GM12875 (cell line): ENCODE data around the gene KCNJ6.

Experiments used
- H3K4me3 ChIP-seq: one replicate; pipeline ENCODE4 v1.5.1; 2011; ENCODE audit warnings: low read depth, low read length, control low read depth
- CTCF ChIP-seq: IDR thresholded peaks from 2 replicates; pipeline ENCODE4 v1.5.1; 2011; ENCODE audit warnings: low read depth, mild to moderate bottlenecking, control low read depth, inconsistent platforms, low read length, moderate library complexity, borderline replicate concordance; ENCODE audit not compliant: insufficient read depth

The KCNJ6 gene, protein sequence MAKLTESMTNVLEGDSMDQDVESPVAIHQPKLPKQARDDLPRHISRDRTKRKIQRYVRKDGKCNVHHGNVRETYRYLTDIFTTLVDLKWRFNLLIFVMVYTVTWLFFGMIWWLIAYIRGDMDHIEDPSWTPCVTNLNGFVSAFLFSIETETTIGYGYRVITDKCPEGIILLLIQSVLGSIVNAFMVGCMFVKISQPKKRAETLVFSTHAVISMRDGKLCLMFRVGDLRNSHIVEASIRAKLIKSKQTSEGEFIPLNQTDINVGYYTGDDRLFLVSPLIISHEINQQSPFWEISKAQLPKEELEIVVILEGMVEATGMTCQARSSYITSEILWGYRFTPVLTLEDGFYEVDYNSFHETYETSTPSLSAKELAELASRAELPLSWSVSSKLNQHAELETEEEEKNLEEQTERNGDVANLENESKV

GRCh38 chr21:37916310-37917051 lies at the start of gene KCNJ6:
KCNJ6 (minus strand) TSS chr21:37916457; CDS start chr21:37840682, 75,775 bp downstream.
- no peak within 1 kb of the TSS for H3K4me3 ChIP-seq
- TF ChIP-seq CTCF, result peak; percentile 11; the same call in 1 of the 2 replicates

DNA sequence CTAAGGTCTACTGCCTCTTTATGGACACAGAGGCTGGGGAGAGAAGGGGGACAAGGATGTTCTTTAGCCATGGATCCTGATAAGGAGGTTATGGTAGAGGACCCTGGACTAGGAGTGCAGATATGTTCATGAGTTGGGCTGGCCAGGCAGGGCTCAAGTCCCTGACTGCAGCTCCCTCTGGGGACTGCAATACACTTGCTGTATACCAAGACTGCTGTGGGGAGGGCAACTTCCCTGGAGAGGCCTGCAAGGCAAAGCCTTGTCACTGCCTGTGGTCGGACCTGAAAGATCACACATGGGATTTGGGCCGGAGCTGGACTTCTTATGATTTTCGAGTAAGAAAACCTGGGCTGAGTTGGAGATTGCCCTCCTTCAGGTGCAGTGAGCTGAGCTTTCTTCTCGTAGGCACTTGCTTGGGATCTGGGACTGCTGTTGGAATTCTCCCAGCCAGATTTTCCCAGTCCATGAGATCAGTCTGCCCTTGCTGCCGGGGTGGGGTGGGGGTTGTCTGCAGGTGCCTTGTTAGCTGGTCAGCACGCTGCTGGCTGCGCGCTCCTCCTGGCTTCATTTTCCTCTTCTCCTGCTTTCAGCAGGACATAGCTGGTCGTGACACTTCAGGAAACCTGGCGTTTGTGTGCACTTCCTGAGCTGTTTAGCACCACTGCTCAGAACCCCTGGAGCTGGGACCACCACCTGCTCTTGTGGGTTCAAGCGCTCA lies 49.0 kb upstream of the KCNJ6 start:
- H3K4me3 ChIP-seq, result no peak overlapping the region
- TF ChIP-seq CTCF, result no peak

GRCh38 chr21:37958537-37958936 lies 42.3 kb upstream of the KCNJ6 start:
- H3K4me3 ChIP-seq, result no peak overlapping the region
- TF ChIP-seq CTCF, result no peak

- no peak overlapping the region for H3K4me3 ChIP-seq
- TF ChIP-seq CTCF, result no peak
Measured at GRCh38 chr21:37956772-37957171, 40.5 kb upstream of the KCNJ6 start.

DNA sequence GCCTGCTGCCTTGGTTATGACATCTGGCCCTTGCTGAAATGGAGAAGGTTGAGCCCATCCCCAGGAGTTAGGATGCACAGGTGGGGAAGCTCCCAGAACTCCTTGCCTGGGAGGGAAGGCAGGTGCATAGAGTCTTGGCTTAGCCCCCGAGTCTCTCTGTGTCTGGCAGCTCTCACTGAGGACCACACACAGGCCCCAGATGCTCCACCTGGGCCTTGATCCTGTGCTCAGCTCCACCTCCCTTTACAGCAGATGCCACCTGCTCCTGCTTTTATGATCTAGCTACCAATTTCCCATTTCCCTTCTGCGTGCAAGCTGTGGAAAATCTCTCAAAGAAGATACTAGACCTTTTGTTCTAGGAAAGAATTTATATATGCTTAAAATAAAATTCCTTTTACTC lies 28.8 kb upstream of the KCNJ6 start:
- TF ChIP-seq CTCF, result no peak
- H3K4me3 ChIP-seq, result no peak overlapping the region

DNA sequence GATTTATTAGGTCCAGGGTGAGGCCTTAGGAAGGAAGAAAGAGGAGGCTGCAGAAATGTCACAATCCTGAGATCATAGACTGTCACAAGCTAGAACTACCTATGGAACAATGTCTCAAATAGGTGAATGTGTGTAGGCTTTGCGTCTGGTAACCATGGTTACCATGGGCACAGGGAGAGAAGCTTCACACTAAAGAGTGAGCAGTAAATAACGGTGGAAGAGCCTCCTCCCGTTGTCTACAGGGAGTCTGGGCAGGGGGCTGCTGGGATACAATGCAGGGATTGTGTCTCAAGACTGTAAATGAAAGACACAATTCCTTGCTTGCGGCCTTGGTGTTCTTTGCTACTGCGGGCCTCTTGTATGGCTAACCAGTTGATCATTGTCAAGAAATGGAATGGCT lies 28.2 kb upstream of the KCNJ6 start:
- TF ChIP-seq CTCF, result no peak

GRCh38 chr21:37940691-37941090 lies 24.4 kb upstream of the KCNJ6 start:
- H3K4me3 ChIP-seq, result no peak overlapping the region

More for the DNA sequence above, 28.2 kb upstream of the KCNJ6 start:
- H3K4me3 ChIP-seq, result no peak overlapping the region

More at GRCh38 chr21:37940691-37941090, 24.4 kb upstream of the KCNJ6 start:
- TF ChIP-seq CTCF, result no peak
